H9 (cell line): ENCODE data around the gene TOR3A. TPM values are rescaled to one million over a fixed set of nuclear protein-coding genes. Genes with fewer than 3 reads are reported as not detected.

Experiments used
- DNase-seq: peaks from one replicate; pipeline ENCODE4 v3.0.0-alpha.2; 2017
- H2AFZ ChIP-seq: one replicate; pipeline ENCODE4 v1.6.1; 2013; ENCODE audit warnings: mild to moderate bottlenecking, low read length, control low read depth, moderate library complexity
- H2AK5ac ChIP-seq: 2 replicates; pipeline ENCODE4 v1.6.1; 2013; ENCODE audit warnings: low read length, control low read depth, mixed read lengths; ENCODE audit not compliant: insufficient read length
- H2BK120ac ChIP-seq: one replicate; pipeline ENCODE4 v1.6.1; 2013; ENCODE audit warnings: low read depth, mild to moderate bottlenecking, low read length, control low read depth, inconsistent platforms; ENCODE audit not compliant: poor library complexity, severe bottlenecking
- H2BK12ac ChIP-seq: 2 replicates; pipeline ENCODE4 v1.6.1; 2013; ENCODE audit warnings: low read length, control low read depth, mixed read lengths, low read depth; ENCODE audit not compliant: insufficient read length
- H2BK15ac ChIP-seq: 2 replicates; pipeline ENCODE4 v1.6.1; 2013; ENCODE audit warnings: low read depth, low read length, control low read depth
- H2BK20ac ChIP-seq: one replicate; pipeline ENCODE4 v1.6.1; 2013; ENCODE audit warnings: low read depth, mild to moderate bottlenecking, low read length, control low read depth, inconsistent platforms; ENCODE audit not compliant: poor library complexity, severe bottlenecking
- H2BK5ac ChIP-seq: 2 replicates; pipeline ENCODE4 v1.6.1; 2013; ENCODE audit warnings: low read length, control low read depth, mixed read lengths; ENCODE audit not compliant: insufficient read length
- H3K14ac ChIP-seq: 2 replicates; pipeline ENCODE4 v1.6.1; 2013; ENCODE audit warnings: low read length, control low read depth; ENCODE audit not compliant: insufficient read depth
- H3K18ac ChIP-seq: 2 replicates; pipeline ENCODE4 v1.6.1; 2013; ENCODE audit warnings: low read depth, mild to moderate bottlenecking, mixed read lengths, low read length, control low read depth; ENCODE audit not compliant: insufficient read length
- H3K23ac ChIP-seq: 2 replicates; pipeline ENCODE4 v1.6.1; 2013; ENCODE audit warnings: low read length, control low read depth, mixed read lengths, low read depth; ENCODE audit not compliant: insufficient read length
- H3K23me2 ChIP-seq: 2 replicates; pipeline ENCODE4 v1.6.1; 2013; ENCODE audit warnings: low read depth, mild to moderate bottlenecking, mixed read lengths, low read length, control low read depth; ENCODE audit not compliant: insufficient read length, poor library complexity, severe bottlenecking
- H3K27ac ChIP-seq: 2 replicates; pipeline ENCODE4 v1.5.1; 2013; ENCODE audit warnings: low read length, control low read depth, mixed read lengths, low read depth; ENCODE audit not compliant: insufficient read length
- H3K27me3 ChIP-seq: 2 replicates; pipeline ENCODE4 v1.6.1; 2013; ENCODE audit warnings: low read length, control low read depth, inconsistent platforms; ENCODE audit not compliant: insufficient read depth
- H3K4ac ChIP-seq: 2 replicates; pipeline ENCODE4 v1.6.1; 2013; ENCODE audit warnings: low read depth, mild to moderate bottlenecking, control low read depth, inconsistent platforms, low read length, moderate library complexity
- H3K4me1 ChIP-seq: 2 replicates; pipeline ENCODE4 v1.6.1; 2013; ENCODE audit warnings: low read length, control low read depth, inconsistent platforms; ENCODE audit not compliant: insufficient read depth
- H3K4me2 ChIP-seq: 2 replicates; pipeline ENCODE4 v1.6.1; 2013; ENCODE audit warnings: low read length, control low read depth, mixed read lengths; ENCODE audit not compliant: insufficient read length, insufficient read depth
- H3K56ac ChIP-seq: 2 replicates; pipeline ENCODE4 v1.6.1; 2013; ENCODE audit warnings: low read depth, mild to moderate bottlenecking, mixed read lengths, low read length, control low read depth; ENCODE audit not compliant: insufficient read length
- H3K79me1 ChIP-seq: 2 replicates; pipeline ENCODE4 v1.6.1; 2013; ENCODE audit warnings: low read depth, mild to moderate bottlenecking, moderate library complexity, low read length, control low read depth, inconsistent platforms; ENCODE audit not compliant: insufficient read depth, poor library complexity, severe bottlenecking
- H3K79me2 ChIP-seq: 2 replicates; pipeline ENCODE4 v1.6.1; 2013; ENCODE audit warnings: low read length, control low read depth, inconsistent platforms; ENCODE audit not compliant: insufficient read depth
- H3K9ac ChIP-seq: 2 replicates; pipeline ENCODE4 v1.6.1; 2013; ENCODE audit warnings: low read length, control low read depth, mixed read lengths; ENCODE audit not compliant: insufficient read length; ENCODE audit errors: extremely low read depth
- H3K9me3 ChIP-seq: one replicate; pipeline ENCODE4 v1.6.1; 2013; ENCODE audit warnings: low read depth, low read length, inconsistent platforms; ENCODE audit not compliant: control insufficient read depth
- H3T11ph ChIP-seq: one replicate; pipeline ENCODE4 v1.6.1; 2013; ENCODE audit warnings: mild to moderate bottlenecking, low read length, control low read depth, inconsistent platforms
- H4K20me1 ChIP-seq: one replicate; pipeline ENCODE4 v1.6.1; 2013; ENCODE audit not compliant: control insufficient read depth, insufficient read length, insufficient read depth
- H4K5ac ChIP-seq: 2 replicates; pipeline ENCODE4 v1.6.1; 2013; ENCODE audit warnings: low read depth, mild to moderate bottlenecking, mixed read lengths, low read length, control low read depth; ENCODE audit not compliant: insufficient read length
- H4K8ac ChIP-seq: replicated peaks from 2 replicates; pipeline ENCODE4 v1.6.1; 2013; ENCODE audit warnings: low read length, control low read depth, mixed read lengths, low read depth; ENCODE audit not compliant: insufficient read length
- H4K91ac ChIP-seq: 2 replicates; pipeline ENCODE4 v1.6.1; 2013; ENCODE audit warnings: low read depth, mild to moderate bottlenecking, moderate library complexity, mixed read lengths, low read length, control low read depth; ENCODE audit not compliant: insufficient read length
- H3K27ac Mint-ChIP-seq, 3 experiments: 2 replicates in 2 of 3; 3 replicates in 1 of 3; pipeline ENCODE4 v1.8.0; 2020 to 2021; ENCODE audit warnings: mixed read lengths in 3 of 3, mild to moderate bottlenecking in 1 of 3, moderate library complexity in 1 of 3
- H3K27me3 Mint-ChIP-seq: 2 replicates; pipeline ENCODE4 v1.8.0; 2021; ENCODE audit warnings: low read depth, mild to moderate bottlenecking, moderate library complexity, mixed read lengths
- H3K36me3 Mint-ChIP-seq, 3 experiments: 2 replicates in 2 of 3; 3 replicates in 1 of 3; pipeline ENCODE4 v1.8.0; 2020 to 2021; ENCODE audit warnings: low read depth in 3 of 3, mixed read lengths in 3 of 3; ENCODE audit not compliant: insufficient read depth in 1 of 3
- H3K4me1 Mint-ChIP-seq, 2 experiments: 2 replicates each; pipeline ENCODE4 v1.8.0; 2020; ENCODE audit warnings: mixed read lengths in 2 of 2
- H3K4me3 Mint-ChIP-seq, 2 experiments: 2 replicates in 1 of 2; 3 replicates in 1 of 2; pipeline ENCODE4 v1.8.0; 2020 to 2021; ENCODE audit warnings: mild to moderate bottlenecking in 2 of 2, mixed read lengths in 2 of 2, moderate library complexity in 1 of 2
- H3K9me3 Mint-ChIP-seq, 2 experiments: 2 replicates in 1 of 2; 3 replicates in 1 of 2; pipeline ENCODE4 v1.8.0; 2020; ENCODE audit warnings: mild to moderate bottlenecking in 2 of 2, mixed read lengths in 2 of 2, moderate library complexity in 1 of 2
- CTCF ChIP-seq: fragments of 200-600 bp; sonication (generic); conservative IDR thresholded peaks from 3 replicates; pipeline ENCODE4 v1.8.0; 2021; ENCODE audit warnings: antibody characterized with exemption, mild to moderate bottlenecking
- WGBS: extraction: QIAGEN DNeasy Blood & Tissue Kit; methylation state at CpG from one replicate; pipeline ENCODE4 v1.1.7; 2013; ENCODE audit warnings: missing lambda C conversion rate, low lambda C conversion rate, mixed read lengths; ENCODE audit not compliant: insufficient read length; ENCODE audit errors: extremely low coverage; 5-methylcytosine and 5-hydroxymethylcytosine counted together
- total RNA-seq: library from RNA; stranded (reverse); gene quantifications from 2 replicates; pipeline ENCODE4 v1.2.1, GENCODE V29; 2021

The TOR3A gene
- total RNA-seq, 1 experiment from 2014 or later, result 27.3 TPM

GRCh38 chr1:179066471-179066870, 15.4 kb upstream of the TOR3A start:
- no peaks in the 10 kb centered on the region for H3K79me2 ChIP-seq
- H3K4me3 Mint-ChIP-seq, result no peak overlapping the region

More at GRCh38 chr1:179066471-179066870, 15.4 kb upstream of the TOR3A start:
- H2BK5ac ChIP-seq, result no peak overlapping the region
- H3K18ac ChIP-seq, result no peak overlapping the region
- no peaks in the 10 kb centered on the region for H3K4me1 Mint-ChIP-seq
- no peaks in the 10 kb centered on the region for H3K23me2 ChIP-seq
- H2BK20ac ChIP-seq, result no peak overlapping the region
- H3K36me3 Mint-ChIP-seq, result peaks cover 0 to 38% (median 25%) of the 10 kb centered on the region in 3 experiments; a peak in 6 of 7 replicates
- H3K14ac ChIP-seq, result no peak overlapping the region
- no peaks in the 10 kb centered on the region for H3K9me3 ChIP-seq
- no peak overlapping the region for H4K5ac ChIP-seq
- H3K56ac ChIP-seq, result no peak overlapping the region
- H2BK15ac ChIP-seq, result no peak overlapping the region
- H3K9me3 Mint-ChIP-seq, result no peaks in the 10 kb centered on the region
- H2AK5ac ChIP-seq, result no peak overlapping the region
- H3K27ac ChIP-seq, result no peak overlapping the region
- no peak overlapping the region for H3K4ac ChIP-seq
- no peak for TF ChIP-seq CTCF
- DNase-seq, result no peak
- no peaks in the 10 kb centered on the region for H4K20me1 ChIP-seq
- H3K4me2 ChIP-seq, result no peak overlapping the region
- no CpG with 5 or more reads among the region's 4 CpGs for WGBS
- H4K91ac ChIP-seq, result no peak overlapping the region
- H3K4me1 ChIP-seq, result no peaks in the 10 kb centered on the region
- no peak overlapping the region for H2BK120ac ChIP-seq
- H3T11ph ChIP-seq, result no peak overlapping the region
- no peak overlapping the region for H4K8ac ChIP-seq
- H3K9ac ChIP-seq, result no peak overlapping the region
- H3K27ac Mint-ChIP-seq, result no peak overlapping the region
- no peak overlapping the region for H3K23ac ChIP-seq
- no peak overlapping the region for H2AFZ ChIP-seq
- no peaks in the 10 kb centered on the region for H3K27me3 Mint-ChIP-seq
- no peaks in the 10 kb centered on the region for H3K27me3 ChIP-seq
- no peaks in the 10 kb centered on the region for H3K79me1 ChIP-seq
- H2BK12ac ChIP-seq, result no peak overlapping the region
